HG03175 (cell line): Measurements from ENCODE around the gene UBAC1.
"Not testable (repeated sequence)": the region's sequence is repeated elsewhere in the genome, so short reads cannot be mapped to it uniquely, and the experiment has no call there.

Experiments used
- ATAC-seq: cut with Tn5 transposase; IDR thresholded peaks from one replicate; pipeline ENCODE4 v1.9.1; 2021; ENCODE audit warnings: mild to moderate bottlenecking, moderate library complexity; ENCODE audit not compliant: unreplicated experiment

The UBAC1 gene

GRCh38 chr9:135979547-135980166, 18.5 kb upstream of the UBAC1 start:
- ATAC-seq = no peak

- no peak for ATAC-seq
Measured at GRCh38 chr9:135978642-135979546, 17.7 kb upstream of the UBAC1 start.

DNA sequence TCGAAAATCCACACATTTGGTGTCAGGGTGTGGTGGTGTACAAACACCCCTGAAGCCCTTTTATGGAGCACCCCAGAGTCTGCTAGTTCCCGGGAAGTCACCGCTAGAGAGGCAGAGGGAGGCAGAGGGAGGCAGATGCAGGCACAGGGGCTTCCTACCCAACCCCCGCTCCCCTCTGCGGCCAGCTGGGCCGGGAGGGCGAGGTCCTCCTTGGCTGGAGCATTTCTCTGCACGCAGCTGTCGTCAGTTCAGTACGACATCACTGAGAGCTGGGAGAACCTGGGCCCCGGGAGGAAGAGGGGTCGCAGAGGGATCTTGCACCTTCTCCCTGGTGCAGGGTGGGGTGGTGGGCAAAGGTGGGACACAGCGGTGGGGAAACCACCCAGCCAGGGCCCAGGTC, 15.8 kb upstream of the UBAC1 start:
- ATAC-seq = no peak

- no peak for ATAC-seq
Measured at GRCh38 chr9:135976531-135976930, 15.4 kb upstream of the UBAC1 start.

DNA sequence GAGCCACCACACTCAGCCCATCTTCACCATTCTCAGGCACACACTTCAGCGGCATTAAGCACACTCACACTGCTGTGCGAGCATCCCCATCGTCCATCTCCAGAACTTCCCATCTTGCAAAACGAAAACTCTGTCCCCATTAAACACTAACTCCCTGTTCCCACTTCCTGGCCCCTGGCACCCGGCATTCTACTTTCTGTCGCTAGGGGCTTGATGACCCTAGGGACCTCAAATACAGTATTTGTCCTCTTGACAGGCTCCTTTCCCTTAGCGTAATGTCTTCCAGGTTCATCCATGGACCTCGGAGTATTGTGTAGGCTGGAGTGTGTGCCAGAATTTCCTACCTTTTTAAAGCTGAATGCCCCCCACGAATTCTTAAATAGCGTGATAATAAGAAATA, 14.7 kb upstream of the UBAC1 start:
- ATAC-seq = no peak

- no peak for ATAC-seq
Measured at GRCh38 chr9:135974220-135974573, 13.0 kb upstream of the UBAC1 start.

DNA sequence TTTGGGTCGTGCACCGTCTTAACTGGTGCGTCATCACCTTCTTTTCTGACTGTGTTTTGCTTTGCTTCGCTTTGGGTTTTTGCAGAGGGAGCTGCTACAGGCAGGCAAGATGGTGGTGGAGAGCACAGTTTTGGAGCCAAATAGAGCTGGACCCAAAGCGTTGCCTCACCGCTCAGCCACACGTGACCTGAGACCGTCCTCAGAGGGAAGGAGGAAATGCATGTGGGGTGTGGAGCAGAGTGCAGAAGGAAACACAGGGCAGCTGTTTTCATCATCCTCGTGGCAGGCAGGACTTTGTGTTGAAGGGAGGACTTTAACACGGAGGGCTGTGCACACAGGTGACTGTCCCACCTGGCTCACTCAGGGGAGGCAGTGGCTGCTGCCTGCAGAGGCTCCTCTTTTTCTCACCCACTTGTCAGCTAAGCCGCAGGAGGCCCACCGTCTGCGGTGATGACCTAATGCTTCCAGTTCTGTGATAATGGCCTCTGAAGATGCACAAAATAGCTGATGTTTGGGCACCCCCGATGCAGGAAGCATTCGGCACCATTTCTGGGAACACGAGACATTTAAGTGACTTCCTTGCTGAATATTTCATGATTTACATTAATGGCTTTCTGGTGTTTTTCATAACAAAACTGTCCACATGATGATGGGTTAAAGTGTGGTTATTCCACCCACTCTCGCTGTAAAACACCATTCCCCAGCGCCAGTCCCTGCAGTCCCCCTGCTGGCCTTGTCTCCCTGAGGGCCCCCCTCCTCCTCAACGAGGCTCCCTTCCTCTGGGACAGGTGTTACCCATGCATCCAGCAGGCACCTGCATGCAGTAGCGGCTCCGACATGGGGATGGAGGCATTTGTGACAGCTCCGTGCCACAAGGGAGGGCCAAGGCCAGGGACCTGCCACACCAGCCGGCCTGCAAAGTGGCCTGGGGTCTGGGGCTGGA, 12.4 kb upstream of the UBAC1 start:
- ATAC-seq = no peak

- no peak for ATAC-seq
Measured at GRCh38 chr9:135971892-135972291, 10.7 kb upstream of the UBAC1 start.

DNA sequence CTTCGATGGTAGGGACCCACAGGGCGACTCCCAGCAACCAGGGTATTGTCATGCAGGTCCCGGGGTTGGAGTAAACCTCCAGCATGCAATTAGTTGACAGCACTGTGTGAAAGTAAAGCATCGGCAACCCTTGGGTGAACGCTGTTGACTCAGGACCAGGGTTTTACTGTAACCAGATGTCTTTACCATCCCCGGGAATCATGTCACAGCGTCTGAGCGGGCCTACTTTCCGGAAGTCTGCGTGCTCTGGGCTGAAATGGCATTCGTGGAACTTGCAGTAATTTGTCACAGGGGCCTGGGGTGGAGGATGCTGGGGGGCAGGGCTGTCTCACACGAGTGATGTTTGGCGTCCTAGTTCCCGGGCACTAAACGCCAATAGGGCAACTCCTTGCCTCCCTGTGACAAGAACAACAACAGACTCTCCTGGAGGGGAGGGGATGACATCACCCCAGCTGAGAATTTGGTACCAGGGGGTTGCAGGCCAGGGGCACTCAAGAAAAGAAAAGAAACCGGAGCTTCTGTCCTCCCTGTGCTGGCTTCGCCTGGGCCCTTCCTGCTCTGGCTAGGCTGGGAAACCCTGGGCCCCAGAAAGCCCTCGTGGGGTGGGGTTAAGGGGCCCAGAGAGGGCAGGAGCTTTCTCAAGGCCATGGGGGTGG, 10.1 kb upstream of the UBAC1 start:
- no peak for ATAC-seq

DNA sequence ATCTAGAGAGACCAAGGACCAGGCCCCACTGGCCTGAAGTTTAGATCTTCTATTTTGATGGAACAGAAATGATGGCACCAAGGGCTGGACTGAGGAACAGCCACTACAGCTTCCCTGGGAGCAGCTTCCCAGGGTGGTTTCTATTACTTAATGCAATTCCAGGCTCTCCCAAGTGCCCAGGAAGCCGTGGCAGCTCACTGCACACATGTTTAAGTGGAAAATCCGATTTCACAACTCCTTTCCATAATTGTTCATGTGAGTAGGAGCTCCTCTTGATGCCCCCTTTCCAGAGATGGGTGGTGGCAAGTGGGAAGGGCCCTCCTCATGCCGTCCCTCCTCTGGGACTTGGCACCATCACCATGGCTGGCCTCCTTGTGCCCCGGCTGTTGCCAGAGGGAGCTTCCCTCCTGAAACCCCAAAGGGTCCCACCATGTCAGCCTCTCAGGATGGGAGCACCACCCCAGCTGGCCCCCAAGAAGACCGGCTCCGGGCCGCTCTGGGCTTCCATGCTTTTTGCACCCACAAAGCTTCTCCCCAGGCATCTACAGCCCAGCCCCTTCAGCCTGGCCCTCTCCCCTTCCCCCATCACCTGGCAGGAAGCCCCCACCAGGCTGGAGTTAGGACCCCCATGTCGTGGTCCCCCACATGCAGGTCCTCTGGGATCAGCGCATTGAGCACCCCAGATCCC, 9.1 kb upstream of the UBAC1 start:
- ATAC-seq = no peak

DNA sequence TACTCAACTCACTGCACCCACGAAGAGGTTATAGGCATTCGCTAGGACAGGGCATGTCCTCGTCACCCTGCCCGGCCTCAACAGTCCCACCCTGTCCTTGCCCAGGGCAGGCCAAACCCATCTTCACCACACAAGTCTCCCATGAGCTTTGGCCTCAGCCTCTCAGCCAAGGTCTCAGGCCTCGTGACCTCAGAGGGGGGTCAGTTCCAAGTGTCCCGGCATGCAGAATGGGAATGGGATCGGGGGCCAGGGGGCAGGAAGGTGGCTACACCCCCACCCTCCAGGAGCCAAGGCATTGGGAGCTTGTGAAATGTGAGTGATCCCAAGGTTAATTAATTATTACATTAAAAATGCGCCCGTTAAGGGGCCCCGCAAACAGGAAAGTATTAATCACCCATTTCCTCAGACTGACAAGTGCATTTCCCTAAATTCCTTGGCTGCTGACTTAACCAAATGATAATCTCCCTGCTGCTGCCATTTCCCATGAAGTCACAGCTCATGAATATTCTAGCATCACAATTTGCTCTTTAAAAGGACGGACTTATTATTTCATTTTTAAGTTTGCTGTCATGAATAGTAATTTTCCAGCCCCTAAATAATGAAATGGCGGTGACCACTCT, 8.0 kb upstream of the UBAC1 start:
- no peak for ATAC-seq

- ATAC-seq = no peak
Measured at GRCh38 chr9:135968601-135969000, 7.4 kb upstream of the UBAC1 start.

DNA sequence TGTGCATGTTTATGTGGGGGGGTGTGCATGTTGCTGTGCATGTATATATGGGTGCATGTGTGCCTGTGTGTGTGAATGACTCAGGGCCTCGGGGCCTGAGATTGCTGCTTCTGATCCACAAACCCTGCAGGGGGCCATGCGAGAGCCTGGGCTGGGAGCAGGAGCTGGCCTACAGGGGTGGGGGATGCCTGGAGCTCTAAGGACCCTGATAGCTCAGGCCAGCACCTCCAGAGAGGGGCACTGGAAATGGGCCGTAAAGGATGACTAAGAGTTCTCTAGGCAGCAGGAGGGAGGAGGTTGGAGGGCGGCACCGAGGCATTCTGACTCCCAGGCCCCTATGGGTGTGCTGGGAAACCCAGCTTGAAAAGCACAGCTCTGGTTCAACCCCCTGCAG, 6.9 kb upstream of the UBAC1 start:
- no peak for ATAC-seq

DNA sequence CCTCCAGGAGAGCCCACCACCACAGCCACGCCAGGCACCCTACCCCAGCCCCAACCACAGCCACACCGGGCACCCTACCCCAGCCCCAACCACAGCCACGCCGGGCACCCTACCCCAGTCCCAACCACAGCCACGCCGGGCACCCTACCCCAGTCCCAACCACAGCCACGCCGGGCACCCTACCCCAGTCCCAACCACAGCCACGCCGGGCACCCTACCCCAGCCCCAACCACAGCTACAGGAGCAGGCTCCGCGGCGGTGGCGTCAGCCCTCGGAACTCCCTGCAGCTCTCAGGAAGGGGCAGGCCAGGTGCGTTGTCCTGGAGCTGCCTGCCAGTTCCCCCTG, 5.7 kb upstream of the UBAC1 start:
- not testable (repeated sequence) for ATAC-seq

- ATAC-seq = no peak
Measured at GRCh38 chr9:135965124-135965756, 4.1 kb upstream of the UBAC1 start.

DNA sequence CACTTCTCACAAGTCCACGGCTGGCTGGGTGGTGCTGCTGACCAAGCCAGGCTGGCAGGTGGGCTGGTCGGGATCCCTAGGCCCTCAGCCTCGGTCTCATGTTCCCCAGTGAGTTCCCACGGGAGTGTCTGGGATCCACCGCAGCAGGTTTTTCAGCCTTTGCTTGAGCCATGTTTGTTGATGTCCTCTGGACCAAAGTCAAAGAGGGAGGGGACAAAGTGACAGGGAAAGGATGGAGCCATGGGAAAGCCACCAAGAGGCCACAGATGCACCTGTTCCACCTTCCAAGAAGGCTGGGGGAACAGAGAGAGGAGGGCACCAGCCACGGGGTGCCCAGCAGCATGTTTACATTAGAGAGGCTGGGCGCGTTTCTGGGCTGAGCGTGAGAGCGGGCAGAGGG, 2.8 kb upstream of the UBAC1 start:
- no peak for ATAC-seq

DNA sequence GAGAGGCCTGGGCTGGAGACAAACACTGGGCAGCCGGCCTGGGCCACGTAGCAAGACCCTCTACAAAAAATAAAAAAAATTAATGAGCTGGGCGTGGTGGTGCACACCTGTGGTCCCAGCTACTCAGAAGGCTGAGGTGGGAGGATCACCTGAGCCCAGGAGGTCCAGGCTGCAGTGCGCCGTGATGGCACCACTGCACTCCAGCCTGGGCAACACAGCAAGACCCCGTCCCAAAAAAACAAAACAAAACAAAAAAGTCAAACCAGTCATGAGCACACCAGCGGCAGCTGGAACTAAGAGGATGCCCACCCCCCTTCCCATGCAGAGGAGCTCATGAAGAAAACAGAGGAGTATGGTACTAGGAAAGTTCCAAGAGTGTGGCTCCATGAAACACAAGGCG, 2.2 kb upstream of the UBAC1 start:
- no peak for ATAC-seq

DNA sequence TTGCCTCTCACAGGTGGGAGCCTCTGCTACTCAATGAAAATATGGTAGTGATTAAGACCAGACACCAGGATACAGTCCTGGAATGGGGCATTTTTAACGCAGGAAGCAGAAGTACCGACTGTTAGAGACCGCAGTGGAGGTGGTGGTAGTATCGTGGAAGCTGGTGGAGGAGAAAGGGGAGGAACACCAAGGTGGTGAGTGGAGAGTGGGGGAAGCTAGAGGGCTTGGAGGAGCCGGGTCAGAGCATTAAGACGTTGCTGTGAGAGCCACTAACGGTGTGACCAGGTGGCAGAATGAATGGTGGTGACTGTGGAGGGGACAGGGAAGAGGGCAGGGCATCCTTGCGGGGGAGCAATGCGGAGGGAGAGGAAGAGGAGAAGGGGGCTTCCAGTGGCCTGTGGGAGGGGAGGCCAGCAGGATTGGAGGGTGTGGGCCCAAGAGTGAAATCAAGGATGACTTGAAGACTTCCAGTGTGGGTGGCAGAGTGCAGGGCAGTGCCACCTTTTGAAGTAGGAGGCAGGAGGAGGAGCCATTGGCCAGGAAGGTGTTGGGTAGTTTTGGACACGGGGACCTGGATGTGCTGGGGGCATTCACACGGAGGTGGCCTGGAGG, 1.6 kb upstream of the UBAC1 start:
- no peak for ATAC-seq
